Measurements from ENCODE around the gene GPALPP1.

GRCh38 chr13:45042539-45042938 is 53.2 kb downstream of the GPALPP1 start:
- TF ChIP-seq CTCF (IDR thresholded peaks at IDR 0.05) (no peak), EZH2 (IDR thresholded peaks at IDR 0.05) (no peak), EZH2phosphoT487 (IDR thresholded peaks at IDR 0.05) (no peak)
